Esophagus squamous epithelium (tissue), 4 donors: ENCODE results near the gene BAHCC1.

ENCODE experiments used
- POLR2A ChIP-seq, 4 donors: fragments of 450-650 bp; IDR thresholded peaks; one replicate each; pipeline ENCODE4 v1.6.1; 2017; ENCODE audit warnings: antibody characterized with exemption in 4 of 4, mild to moderate bottlenecking in 4 of 4, moderate library complexity in 3 of 4
- TF ChIP-seq, protein P1 (sequence below), 6 experiments: fragments of 450-650 bp in 4 of 6; fragments of 200-600 bp in 2 of 6; sonication (generic) in 2 of 6; IDR thresholded peaks; one replicate each; pipeline ENCODE4 v1.5.1; 2016 to 2019; ENCODE audit warnings: antibody characterized with exemption in 6 of 6, mild to moderate bottlenecking in 4 of 6, moderate library complexity in 4 of 6

GRCh38 chr17:81395600-81396277, 482 bp downstream of the BAHCC1 start:
- TF ChIP-seq, protein P1, sequence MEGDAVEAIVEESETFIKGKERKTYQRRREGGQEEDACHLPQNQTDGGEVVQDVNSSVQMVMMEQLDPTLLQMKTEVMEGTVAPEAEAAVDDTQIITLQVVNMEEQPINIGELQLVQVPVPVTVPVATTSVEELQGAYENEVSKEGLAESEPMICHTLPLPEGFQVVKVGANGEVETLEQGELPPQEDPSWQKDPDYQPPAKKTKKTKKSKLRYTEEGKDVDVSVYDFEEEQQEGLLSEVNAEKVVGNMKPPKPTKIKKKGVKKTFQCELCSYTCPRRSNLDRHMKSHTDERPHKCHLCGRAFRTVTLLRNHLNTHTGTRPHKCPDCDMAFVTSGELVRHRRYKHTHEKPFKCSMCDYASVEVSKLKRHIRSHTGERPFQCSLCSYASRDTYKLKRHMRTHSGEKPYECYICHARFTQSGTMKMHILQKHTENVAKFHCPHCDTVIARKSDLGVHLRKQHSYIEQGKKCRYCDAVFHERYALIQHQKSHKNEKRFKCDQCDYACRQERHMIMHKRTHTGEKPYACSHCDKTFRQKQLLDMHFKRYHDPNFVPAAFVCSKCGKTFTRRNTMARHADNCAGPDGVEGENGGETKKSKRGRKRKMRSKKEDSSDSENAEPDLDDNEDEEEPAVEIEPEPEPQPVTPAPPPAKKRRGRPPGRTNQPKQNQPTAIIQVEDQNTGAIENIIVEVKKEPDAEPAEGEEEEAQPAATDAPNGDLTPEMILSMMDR (IDR thresholded peaks at IDR 0.05) = no peak
- TF ChIP-seq POLR2A (IDR thresholded peaks at IDR 0.05) = no peak
